Mucosa of stomach (tissue), 1 donor: Measurements from ENCODE around the gene PPP2R5A.

ENCODE experiments used
- H3K27me3 ChIP-seq: one replicate; pipeline ENCODE4 v1.7.0; 2013; ENCODE audit warnings: mild to moderate bottlenecking, low read length; ENCODE audit not compliant: control insufficient read depth, insufficient read depth
- H3K36me3 ChIP-seq: one replicate; pipeline ENCODE4 v1.7.0; 2013; ENCODE audit warnings: low read length; ENCODE audit not compliant: control insufficient read depth, insufficient read depth
- H3K4me1 ChIP-seq: one replicate; pipeline ENCODE4 v1.7.0; 2013; ENCODE audit warnings: mild to moderate bottlenecking, low read length; ENCODE audit not compliant: control insufficient read depth, insufficient read depth
- H3K4me3 ChIP-seq: one replicate; pipeline ENCODE4 v1.7.0; 2013; ENCODE audit warnings: low read length
- H3K9ac ChIP-seq: one replicate; pipeline ENCODE4 v1.7.0; 2013; ENCODE audit warnings: mild to moderate bottlenecking, low read length, moderate library complexity
- H3K9me3 ChIP-seq: one replicate; pipeline ENCODE4 v1.7.0; 2013; ENCODE audit warnings: mild to moderate bottlenecking, low read length, moderate library complexity; ENCODE audit not compliant: control insufficient read depth
- donor health status: Pancreatic carcinoma.

Gene PPP2R5A

DNA sequence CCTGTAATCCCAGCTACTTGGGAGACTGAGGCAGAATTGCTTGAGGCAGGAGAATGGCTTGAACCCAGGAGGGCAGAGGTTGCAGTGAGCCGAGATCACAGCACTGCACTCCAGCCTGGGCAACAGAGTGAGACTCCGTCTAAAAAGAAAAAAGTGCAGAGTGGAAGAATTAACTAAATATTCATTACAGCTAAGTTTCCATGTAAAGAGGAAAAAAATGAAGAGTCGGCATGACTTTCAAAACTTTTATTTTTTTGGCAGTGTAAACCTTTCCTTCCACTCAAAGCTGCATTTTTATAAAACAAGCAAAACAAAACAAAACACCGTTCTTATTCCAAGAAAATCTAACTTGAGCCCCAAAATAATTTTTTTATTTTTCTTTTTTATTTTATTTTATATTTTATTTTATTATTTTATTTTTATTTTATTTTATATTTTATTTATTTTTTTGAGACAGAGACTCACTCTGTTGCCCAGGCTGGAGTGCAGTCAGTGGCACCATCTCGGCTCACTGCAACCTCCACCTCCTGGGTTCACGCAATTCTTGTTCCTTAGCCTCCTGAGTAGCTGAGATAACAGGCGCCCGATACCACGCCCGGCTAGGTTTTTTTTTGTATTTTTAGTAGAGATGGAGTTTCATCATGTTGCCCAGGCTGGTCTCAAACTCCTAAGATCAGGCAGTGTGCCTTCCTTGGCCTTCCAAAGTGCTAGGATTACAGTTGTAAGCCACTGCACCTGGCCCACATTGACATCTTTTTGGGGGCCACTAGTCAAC, 66.6 kb downstream of the PPP2R5A start:
- no peaks in the 10 kb centered on the region for H3K27me3 ChIP-seq
- H3K9ac ChIP-seq, result no peak overlapping the region
- H3K36me3 ChIP-seq, result peaks cover 5% of the 10 kb centered on the region
- no peaks in the 10 kb centered on the region for H3K4me1 ChIP-seq
- H3K4me3 ChIP-seq, result no peak overlapping the region
- no peaks in the 10 kb centered on the region for H3K9me3 ChIP-seq

GRCh38 chr1:212353181-212353580, 68.0 kb downstream of the PPP2R5A start:
- no peak overlapping the region for H3K4me3 ChIP-seq
- H3K9me3 ChIP-seq, result no peaks in the 10 kb centered on the region
- H3K36me3 ChIP-seq, result peaks cover 5% of the 10 kb centered on the region
- no peaks in the 10 kb centered on the region for H3K4me1 ChIP-seq
- H3K27me3 ChIP-seq, result no peaks in the 10 kb centered on the region
- H3K9ac ChIP-seq, result no peak overlapping the region

- Histone ChIP-seq H3K4me3 (no peak overlapping the region), H3K36me3 (peaks cover 6% of the 10 kb centered on the region), H3K27me3 (no peaks in the 10 kb centered on the region), H3K9me3 (no peaks in the 10 kb centered on the region), H3K9ac (no peak overlapping the region), H3K4me1 (no peaks in the 10 kb centered on the region)
Measured at GRCh38 chr1:212354464-212354863, 69.3 kb downstream of the PPP2R5A start.

GRCh38 chr1:212355230-212355969, 70.2 kb downstream of the PPP2R5A start:
- Histone ChIP-seq H3K9ac (no peak overlapping the region), H3K4me3 (no peak overlapping the region), H3K4me1 (no peaks in the 10 kb centered on the region), H3K9me3 (no peaks in the 10 kb centered on the region), H3K36me3 (peaks cover 15% of the 10 kb centered on the region), H3K27me3 (no peaks in the 10 kb centered on the region)

DNA sequence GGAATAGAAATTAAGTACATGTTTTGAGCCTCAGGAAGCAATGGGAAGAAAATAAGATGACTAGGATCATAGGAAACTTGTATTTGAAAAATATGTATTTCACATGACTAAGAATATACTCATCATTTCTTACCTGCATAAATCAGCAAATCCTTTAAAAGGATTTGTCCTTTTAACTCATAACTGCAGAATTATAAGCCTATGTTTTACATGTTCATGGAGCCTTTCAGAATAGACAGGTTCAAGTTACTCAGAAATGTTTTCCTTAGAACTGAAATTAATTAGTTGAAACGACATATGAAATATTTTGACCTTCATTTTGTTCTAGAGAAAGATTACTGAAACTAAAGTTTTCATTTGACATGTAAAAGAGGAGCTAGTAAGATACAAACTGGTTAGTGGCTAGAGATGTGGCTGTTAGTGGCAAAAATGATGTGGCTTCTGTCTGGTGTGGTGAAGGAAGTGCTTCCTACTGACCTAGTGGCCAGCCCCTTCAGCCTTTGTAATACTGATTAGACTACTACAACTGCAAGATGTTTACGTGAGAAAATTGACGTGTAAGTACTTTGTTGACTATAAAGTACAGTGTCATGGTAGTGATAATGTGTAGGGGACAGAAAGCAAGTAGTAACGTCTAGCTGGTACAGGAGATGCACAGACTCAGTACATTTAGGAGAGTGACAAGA, 74.7 kb downstream of the PPP2R5A start:
- H3K4me3 ChIP-seq, result no peak overlapping the region
- peaks cover 13% of the 10 kb centered on the region for H3K36me3 ChIP-seq
- H3K9ac ChIP-seq, result no peak overlapping the region
- H3K4me1 ChIP-seq, result no peaks in the 10 kb centered on the region
- no peaks in the 10 kb centered on the region for H3K27me3 ChIP-seq
- H3K9me3 ChIP-seq, result no peaks in the 10 kb centered on the region

GRCh38 chr1:212364985-212365384, 79.8 kb downstream of the PPP2R5A start:
- H3K4me1 ChIP-seq, result peaks cover 4% of the 10 kb centered on the region
- H3K4me3 ChIP-seq, result no peak overlapping the region
- peaks cover 12% of the 10 kb centered on the region for H3K36me3 ChIP-seq
- H3K9me3 ChIP-seq, result no peaks in the 10 kb centered on the region
- no peaks in the 10 kb centered on the region for H3K27me3 ChIP-seq
- H3K9ac ChIP-seq, result no peak overlapping the region

- no peaks in the 10 kb centered on the region for H3K27me3 ChIP-seq
- peaks cover 5% of the 10 kb centered on the region for H3K36me3 ChIP-seq
- no peaks in the 10 kb centered on the region for H3K9me3 ChIP-seq
- H3K4me3 ChIP-seq, result no peak overlapping the region
- no peak overlapping the region for H3K9ac ChIP-seq
- H3K4me1 ChIP-seq, result peaks cover 4% of the 10 kb centered on the region
Measured at GRCh38 chr1:212366901-212367300, 81.7 kb downstream of the PPP2R5A start.

DNA sequence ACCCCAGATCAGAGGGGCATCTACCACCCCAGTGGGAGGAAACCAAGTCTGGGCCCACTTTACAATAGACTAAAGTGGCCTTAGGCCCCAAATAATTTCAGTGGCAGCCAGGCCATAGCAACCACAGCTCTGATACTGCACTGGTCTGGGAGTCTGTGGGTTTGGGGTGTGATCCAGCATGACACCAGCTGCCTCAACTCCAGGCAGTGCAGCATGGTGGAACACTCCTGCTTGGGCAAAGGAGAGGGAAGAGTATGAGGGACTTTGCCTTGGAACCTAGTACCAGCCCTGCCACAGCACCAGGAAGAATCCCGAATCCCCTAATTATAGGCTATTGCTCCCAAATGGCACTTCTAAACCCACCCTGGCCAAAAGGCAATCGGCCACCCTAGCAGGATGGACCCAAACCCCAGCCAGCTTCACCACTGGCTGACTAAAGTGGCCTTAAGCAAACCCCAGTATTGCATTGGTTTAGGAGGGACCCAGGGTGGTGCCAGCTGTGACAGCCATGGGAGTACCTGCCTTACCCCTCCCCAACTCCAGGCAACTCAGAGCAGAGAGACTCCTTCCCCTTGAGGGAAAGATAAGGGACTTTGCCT, 82.4 kb downstream of the PPP2R5A start:
- Histone ChIP-seq H3K27me3 (no peaks in the 10 kb centered on the region), H3K9me3 (no peaks in the 10 kb centered on the region), H3K9ac (no peak overlapping the region), H3K36me3 (peaks cover 5% of the 10 kb centered on the region), H3K4me1 (peaks cover 4% of the 10 kb centered on the region), H3K4me3 (no peak overlapping the region)

GRCh38 chr1:212368073-212368484, 82.9 kb downstream of the PPP2R5A start:
- no peak overlapping the region for H3K4me3 ChIP-seq
- H3K9ac ChIP-seq, result no peak overlapping the region
- H3K27me3 ChIP-seq, result no peaks in the 10 kb centered on the region
- peaks cover 4% of the 10 kb centered on the region for H3K4me1 ChIP-seq
- H3K36me3 ChIP-seq, result peaks cover 5% of the 10 kb centered on the region
- H3K9me3 ChIP-seq, result no peaks in the 10 kb centered on the region

- no peaks in the 10 kb centered on the region for H3K27me3 ChIP-seq
- H3K4me3 ChIP-seq, result no peak overlapping the region
- H3K4me1 ChIP-seq, result no peaks in the 10 kb centered on the region
- no peak overlapping the region for H3K9ac ChIP-seq
- no peaks in the 10 kb centered on the region for H3K36me3 ChIP-seq
- no peaks in the 10 kb centered on the region for H3K9me3 ChIP-seq
Measured at GRCh38 chr1:212375986-212376385, 90.8 kb downstream of the PPP2R5A start.

GRCh38 chr1:212377644-212378043, 92.4 kb downstream of the PPP2R5A start:
- no peaks in the 10 kb centered on the region for H3K9me3 ChIP-seq
- no peaks in the 10 kb centered on the region for H3K36me3 ChIP-seq
- no peak overlapping the region for H3K4me3 ChIP-seq
- no peak overlapping the region for H3K9ac ChIP-seq
- H3K4me1 ChIP-seq, result no peaks in the 10 kb centered on the region
- no peaks in the 10 kb centered on the region for H3K27me3 ChIP-seq

- H3K4me1 ChIP-seq, result no peaks in the 10 kb centered on the region
- H3K36me3 ChIP-seq, result no peaks in the 10 kb centered on the region
- H3K27me3 ChIP-seq, result no peaks in the 10 kb centered on the region
- H3K9me3 ChIP-seq, result no peaks in the 10 kb centered on the region
- H3K9ac ChIP-seq, result no peak overlapping the region
- no peak overlapping the region for H3K4me3 ChIP-seq
Measured at GRCh38 chr1:212379366-212379765, 94.2 kb downstream of the PPP2R5A start.
